GM13977 (cell line): ENCODE measurements around the gene GRWD1.

Experiments
- DNase-seq: peaks from one replicate; pipeline ENCODE4 v3.0.0; 2012; ENCODE audit warnings: low spot score
- in situ Hi-C: fragments of 300-500 bp; cut with MboI; formaldehyde crosslinking; loops from one replicate; pipeline ENCODE4 v1.12.0; 2022; ENCODE audit warnings: low sequenced_read_pairs, low pct_unique_long_range_greater_than_20kb, mixed read lengths, inconsistent platforms; ENCODE audit not compliant: unreplicated experiment
- TF ChIP-seq, protein P1 (sequence below): IDR thresholded peaks from 2 replicates; pipeline ENCODE4 v1.5.1; 2012; ENCODE audit warnings: mild to moderate bottlenecking, control low read depth; ENCODE audit not compliant: insufficient read depth; ENCODE audit errors: extremely low read depth, missing control alignments

GRWD1 gene

DNA sequence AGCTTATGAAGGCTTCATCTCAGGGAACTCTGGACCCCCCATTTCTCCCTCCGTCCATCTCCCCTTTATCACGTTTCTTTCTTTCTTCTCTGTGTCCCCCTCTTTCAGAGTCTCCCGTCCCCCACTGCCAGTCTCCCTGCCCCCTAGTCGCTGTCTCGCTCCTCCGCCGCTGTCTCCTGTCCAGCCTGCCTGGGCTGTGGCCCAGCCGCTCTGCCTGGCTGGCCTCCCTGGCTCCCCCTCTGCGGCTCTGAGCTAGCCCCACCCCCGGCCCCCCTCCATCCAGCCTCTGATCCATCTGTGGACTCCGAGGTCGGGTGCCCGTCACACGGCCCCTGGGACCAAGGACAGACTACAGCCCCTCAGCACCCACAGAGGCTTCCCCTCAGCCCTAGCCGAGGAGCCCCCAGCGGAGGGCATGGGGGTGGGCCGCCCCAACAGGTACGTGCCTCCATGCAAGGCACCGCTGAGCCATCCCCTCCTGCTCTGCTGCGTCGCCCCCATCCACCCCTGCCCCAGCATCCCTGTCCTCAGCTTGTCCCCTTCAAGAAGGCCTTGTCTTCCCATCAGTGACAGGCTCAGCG is 8.5 kb downstream of the GRWD1 start:
- TF ChIP-seq, protein P1, sequence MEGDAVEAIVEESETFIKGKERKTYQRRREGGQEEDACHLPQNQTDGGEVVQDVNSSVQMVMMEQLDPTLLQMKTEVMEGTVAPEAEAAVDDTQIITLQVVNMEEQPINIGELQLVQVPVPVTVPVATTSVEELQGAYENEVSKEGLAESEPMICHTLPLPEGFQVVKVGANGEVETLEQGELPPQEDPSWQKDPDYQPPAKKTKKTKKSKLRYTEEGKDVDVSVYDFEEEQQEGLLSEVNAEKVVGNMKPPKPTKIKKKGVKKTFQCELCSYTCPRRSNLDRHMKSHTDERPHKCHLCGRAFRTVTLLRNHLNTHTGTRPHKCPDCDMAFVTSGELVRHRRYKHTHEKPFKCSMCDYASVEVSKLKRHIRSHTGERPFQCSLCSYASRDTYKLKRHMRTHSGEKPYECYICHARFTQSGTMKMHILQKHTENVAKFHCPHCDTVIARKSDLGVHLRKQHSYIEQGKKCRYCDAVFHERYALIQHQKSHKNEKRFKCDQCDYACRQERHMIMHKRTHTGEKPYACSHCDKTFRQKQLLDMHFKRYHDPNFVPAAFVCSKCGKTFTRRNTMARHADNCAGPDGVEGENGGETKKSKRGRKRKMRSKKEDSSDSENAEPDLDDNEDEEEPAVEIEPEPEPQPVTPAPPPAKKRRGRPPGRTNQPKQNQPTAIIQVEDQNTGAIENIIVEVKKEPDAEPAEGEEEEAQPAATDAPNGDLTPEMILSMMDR = no peak
- DNase-seq = no peak
- in situ Hi-C loops = no loop called here

DNA sequence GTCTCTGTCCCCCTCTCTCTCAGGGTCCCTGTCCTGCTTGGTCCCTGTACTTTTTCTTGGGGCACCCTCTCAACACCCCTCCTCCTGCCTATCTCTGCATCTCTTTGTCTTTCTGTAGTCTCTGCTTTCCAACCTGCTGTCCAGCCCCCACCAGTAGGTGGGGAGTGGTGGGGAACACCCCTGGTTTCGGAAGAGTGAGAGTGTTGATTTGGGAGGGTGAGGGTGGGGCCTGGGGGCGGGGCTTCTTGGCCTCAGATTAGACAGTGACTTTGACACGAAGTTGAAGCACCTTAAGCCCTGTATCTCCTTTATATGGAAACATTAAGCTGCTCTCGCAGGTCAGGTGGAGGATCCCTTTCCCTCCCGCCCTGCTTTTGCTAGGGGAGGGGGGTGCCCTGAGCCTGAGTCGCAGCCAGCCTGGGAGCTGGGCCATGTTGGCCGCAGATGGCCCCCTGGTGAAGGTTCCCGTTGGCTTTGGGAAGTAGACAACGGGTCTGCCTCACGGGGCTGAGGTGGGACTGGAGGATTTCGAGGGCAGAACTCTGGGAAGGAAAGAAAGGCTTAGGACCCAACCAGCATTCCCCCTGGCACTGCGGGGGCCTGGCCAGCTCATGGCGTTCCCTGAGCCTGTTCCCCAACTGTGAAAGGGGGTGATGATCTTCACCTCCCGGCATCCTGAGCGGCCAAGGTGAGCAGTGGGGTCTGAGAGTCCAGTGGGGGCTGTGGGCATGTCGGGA is 9.6 kb downstream of the GRWD1 start, which contains the start of gene KCNJ14:
Gene KCNJ14 (plus strand): TSS at position 404 of the 737 bp plus-strand sequence. CDS start 6,151 bp downstream, outside the sequence.
- DNase-seq = no peak
- in situ Hi-C loops = no loop called here
- TF ChIP-seq, protein P1 = no peak

GRCh38 chr19:48455908-48456562 is 10.3 kb downstream of the GRWD1 start:
- no peak for DNase-seq
- in situ Hi-C loops = no loop called here
- TF ChIP-seq, protein P1 = no peak

GRCh38 chr19:48456864-48457263 is 11.1 kb downstream of the GRWD1 start:
- in situ Hi-C loops = no loop called here
- DNase-seq = no peak
- TF ChIP-seq, protein P1 = no peak

- in situ Hi-C loops = no loop called here
- DNase-seq = no peak
- TF ChIP-seq, protein P1 = no peak
These were observed 12.2 kb downstream of the GRWD1 start for GRCh38 chr19:48458016-48458415.

GRCh38 chr19:48461651-48461981 is 15.8 kb downstream of the GRWD1 start:
- in situ Hi-C loops = no loop called here
- no peak for DNase-seq
- TF ChIP-seq, protein P1 = no peak
